ENCODE results near the gene IFNA1.

IFNA1 gene

DNA sequence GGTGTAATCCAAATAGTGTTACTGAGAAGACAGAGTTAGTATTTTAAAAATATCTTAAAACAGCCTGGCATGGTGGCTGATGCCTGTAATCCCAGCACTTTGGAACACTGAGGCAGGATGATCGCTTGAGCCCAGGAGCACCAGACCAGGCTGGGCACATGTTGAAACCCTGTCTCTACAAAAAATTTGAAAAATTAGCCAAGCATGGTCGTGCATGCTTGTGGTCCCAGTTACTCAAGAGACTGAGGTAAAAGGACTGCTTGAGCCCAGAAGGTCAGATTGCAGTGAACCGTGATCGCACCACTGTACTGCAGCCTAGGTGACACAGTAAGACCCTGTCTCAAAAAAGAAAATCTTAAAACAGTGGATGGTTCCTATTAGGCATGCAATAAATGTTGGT lies 12.4 kb downstream of the IFNA1 start:
- Histone ChIP-seq H3K4me1 (ENCODE audit: control insufficient read depth in 1 of 2, insufficient read depth in 2 of 2, low read length in 2 of 2) (no peaks in the 10 kb centered on the region), H3K36me3 (ENCODE audit: control insufficient read depth in 1 of 2, insufficient read depth in 2 of 2, low read length in 2 of 2) (no peaks in the 10 kb centered on the region)

DNA sequence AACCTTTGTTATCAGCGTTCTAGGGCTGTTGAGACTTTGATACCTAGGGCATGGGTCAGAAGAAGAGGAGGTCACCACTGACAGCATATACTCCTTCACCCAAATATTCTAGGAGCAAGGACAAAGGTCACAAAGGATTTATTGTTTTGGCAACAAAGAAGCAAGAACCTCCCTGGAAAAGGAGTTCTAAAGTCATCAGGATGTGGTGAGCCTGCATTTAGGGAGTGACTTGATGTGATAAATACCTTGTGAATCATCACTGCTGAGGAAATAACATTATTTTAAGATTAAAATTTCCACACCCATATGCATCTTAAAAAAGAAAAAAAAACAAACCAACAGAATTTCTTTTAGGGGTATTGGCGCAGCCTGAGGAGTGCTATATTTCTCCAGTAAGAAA lies 13.9 kb downstream of the IFNA1 start:
- H3K27ac ChIP-seq (ENCODE audit: low read length): no peak overlapping the region
- no peaks in the 10 kb centered on the region for H3K27me3 ChIP-seq (ENCODE audit: low read depth, low read length)
- no peaks in the 10 kb centered on the region for H3K4me1 ChIP-seq (ENCODE audit: control insufficient read depth in 1 of 2, insufficient read depth in 2 of 2, low read length in 2 of 2)
- no peaks in the 10 kb centered on the region for H3K36me3 ChIP-seq (ENCODE audit: control insufficient read depth in 1 of 2, insufficient read depth in 2 of 2, low read length in 2 of 2)
- no peak overlapping the region for H3K4me3 ChIP-seq (ENCODE audit: low read depth in 1 of 2, low read length in 2 of 2)
- H3K9me3 ChIP-seq (ENCODE audit: control insufficient read depth in 1 of 2, low read length in 2 of 2): no peaks in the 10 kb centered on the region

More for the DNA sequence above, 12.4 kb downstream of the IFNA1 start:
- H3K4me3 ChIP-seq (ENCODE audit: low read depth in 1 of 2, low read length in 2 of 2): no peak overlapping the region
- no peak overlapping the region for H3K27ac ChIP-seq (ENCODE audit: low read length)
- H3K9me3 ChIP-seq (ENCODE audit: control insufficient read depth in 1 of 2, low read length in 2 of 2): no peaks in the 10 kb centered on the region
- no peaks in the 10 kb centered on the region for H3K27me3 ChIP-seq (ENCODE audit: low read depth, low read length)

DNA sequence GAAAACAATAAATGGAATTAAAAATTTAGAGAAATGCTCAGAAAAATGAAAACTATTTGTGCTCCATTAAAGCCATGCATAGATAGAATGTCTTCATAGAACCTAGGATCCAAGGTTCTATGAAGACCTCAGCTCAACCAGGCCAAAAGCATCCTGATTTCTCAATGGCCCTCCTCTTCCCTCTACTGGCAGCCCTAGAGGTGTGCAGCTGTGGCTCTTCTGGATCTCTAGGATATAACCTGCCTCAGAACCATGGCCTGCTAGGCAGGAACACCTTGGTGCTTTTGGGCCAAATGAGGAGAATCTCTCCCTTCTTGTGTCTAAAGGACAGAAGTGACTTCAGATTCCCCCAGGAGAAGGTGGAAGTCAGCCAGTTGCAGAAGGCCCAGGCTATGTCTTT lies 15.1 kb downstream of the IFNA1 start:
- no peaks in the 10 kb centered on the region for H3K27me3 ChIP-seq (ENCODE audit: low read depth, low read length)
- H3K36me3 ChIP-seq (ENCODE audit: control insufficient read depth in 1 of 2, insufficient read depth in 2 of 2, low read length in 2 of 2): no peaks in the 10 kb centered on the region
- H3K9me3 ChIP-seq (ENCODE audit: control insufficient read depth in 1 of 2, low read length in 2 of 2): no peaks in the 10 kb centered on the region
- no peak overlapping the region for H3K27ac ChIP-seq (ENCODE audit: low read length)
- H3K4me1 ChIP-seq (ENCODE audit: control insufficient read depth in 1 of 2, insufficient read depth in 2 of 2, low read length in 2 of 2): no peaks in the 10 kb centered on the region
- H3K4me3 ChIP-seq (ENCODE audit: low read depth in 1 of 2, low read length in 2 of 2): no peak overlapping the region

DNA sequence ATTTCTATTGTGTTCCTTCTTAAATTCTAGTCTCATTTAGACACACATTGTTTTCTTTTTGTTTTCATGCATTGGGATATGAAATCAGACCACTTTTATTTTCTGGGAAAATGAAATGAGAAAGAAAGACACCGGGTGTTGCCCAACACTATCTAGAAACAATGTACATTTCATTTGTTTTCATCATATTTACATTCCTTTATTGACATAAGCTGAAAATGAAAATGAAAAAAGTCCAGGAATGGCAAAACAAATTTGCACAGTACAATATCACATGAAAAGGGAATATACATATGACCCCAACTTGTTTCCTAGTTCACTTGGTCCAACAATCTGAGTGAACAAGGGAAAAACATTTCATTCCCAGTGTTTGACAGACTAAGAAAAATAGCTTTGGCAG lies 21.1 kb downstream of the IFNA1 start:
- peaks cover 0 to 8% of the 10 kb centered on the region in 2 donors for H3K9me3 ChIP-seq (ENCODE audit: control insufficient read depth in 1 of 2, low read length in 2 of 2)
- no peaks in the 10 kb centered on the region for H3K27me3 ChIP-seq (ENCODE audit: low read depth, low read length)
- H3K36me3 ChIP-seq (ENCODE audit: control insufficient read depth in 1 of 2, insufficient read depth in 2 of 2, low read length in 2 of 2): no peaks in the 10 kb centered on the region
- no peak overlapping the region for H3K4me3 ChIP-seq (ENCODE audit: low read depth in 1 of 2, low read length in 2 of 2)
- H3K27ac ChIP-seq (ENCODE audit: low read length): no peak overlapping the region
- H3K4me1 ChIP-seq (ENCODE audit: control insufficient read depth in 1 of 2, insufficient read depth in 2 of 2, low read length in 2 of 2): no peaks in the 10 kb centered on the region

DNA sequence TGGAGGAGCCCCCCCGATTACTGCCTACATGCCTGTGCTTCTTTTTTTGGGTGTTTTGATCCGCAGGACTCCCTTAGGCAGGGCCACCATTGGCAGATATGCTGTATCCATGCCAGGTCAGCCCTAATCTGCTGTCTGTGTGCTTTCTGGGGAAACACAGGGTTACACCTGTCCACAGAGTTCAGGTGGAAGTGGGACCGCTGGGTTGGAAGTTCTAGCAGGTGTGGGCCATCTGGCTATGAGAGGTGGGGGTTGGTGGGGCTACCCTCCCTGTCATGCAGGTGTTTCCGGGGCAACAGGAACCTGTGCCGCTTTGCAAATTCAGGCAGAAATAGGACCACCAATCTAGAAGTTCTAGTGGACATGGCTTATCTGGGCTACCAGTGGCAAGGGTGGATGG lies 24.9 kb downstream of the IFNA1 start:
- no peak overlapping the region for H3K4me3 ChIP-seq (ENCODE audit: low read depth in 1 of 2, low read length in 2 of 2)
- H3K27ac ChIP-seq (ENCODE audit: low read length): no peak overlapping the region
- no peaks in the 10 kb centered on the region for H3K27me3 ChIP-seq (ENCODE audit: low read depth, low read length)
- H3K36me3 ChIP-seq (ENCODE audit: control insufficient read depth in 1 of 2, insufficient read depth in 2 of 2, low read length in 2 of 2): no peaks in the 10 kb centered on the region
- peaks cover 0 to 8% of the 10 kb centered on the region in 2 donors for H3K9me3 ChIP-seq (ENCODE audit: control insufficient read depth in 1 of 2, low read length in 2 of 2)
- no peaks in the 10 kb centered on the region for H3K4me1 ChIP-seq (ENCODE audit: control insufficient read depth in 1 of 2, insufficient read depth in 2 of 2, low read length in 2 of 2)

DNA sequence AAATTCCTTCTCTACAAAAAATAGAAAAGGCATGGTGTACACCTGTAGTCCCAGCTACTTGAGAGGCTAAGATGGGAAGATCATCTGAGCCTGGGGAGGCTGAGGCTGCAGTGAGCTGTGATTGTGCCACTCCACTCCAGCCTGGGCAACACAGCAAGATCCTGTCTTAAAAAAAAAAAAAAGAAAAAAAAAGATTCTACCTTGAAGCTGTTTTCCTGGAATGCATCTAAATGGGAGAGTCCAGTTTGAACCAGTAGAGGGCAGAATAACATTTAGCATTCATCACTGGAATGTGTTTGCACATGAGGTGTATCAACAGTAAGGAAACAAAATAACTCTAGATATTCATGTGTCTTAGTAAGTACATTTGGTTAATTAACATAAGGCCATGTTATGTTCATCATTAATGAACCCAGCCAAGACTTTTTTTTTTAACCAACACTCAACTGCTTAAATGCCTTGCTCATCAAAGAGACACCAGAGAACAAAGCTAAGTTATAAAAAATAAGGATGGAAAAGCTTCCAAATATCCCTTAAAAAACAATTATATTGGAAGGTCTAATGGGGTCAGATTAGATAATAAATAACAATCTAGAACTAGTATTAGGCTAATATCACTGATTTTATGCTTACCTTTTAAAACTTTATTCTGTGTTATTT lies 25.8 kb downstream of the IFNA1 start:
- Histone ChIP-seq H3K9me3 (ENCODE audit: control insufficient read depth in 1 of 2, low read length in 2 of 2) (peaks cover 0 to 8% of the 10 kb centered on the region in 2 donors), H3K36me3 (ENCODE audit: control insufficient read depth in 1 of 2, insufficient read depth in 2 of 2, low read length in 2 of 2) (no peaks in the 10 kb centered on the region), H3K4me3 (ENCODE audit: low read depth in 1 of 2, low read length in 2 of 2) (no peak overlapping the region), H3K27me3 (ENCODE audit: low read depth, low read length) (no peaks in the 10 kb centered on the region), H3K4me1 (ENCODE audit: control insufficient read depth in 1 of 2, insufficient read depth in 2 of 2, low read length in 2 of 2) (no peaks in the 10 kb centered on the region), H3K27ac (ENCODE audit: low read length) (no peak overlapping the region)

DNA sequence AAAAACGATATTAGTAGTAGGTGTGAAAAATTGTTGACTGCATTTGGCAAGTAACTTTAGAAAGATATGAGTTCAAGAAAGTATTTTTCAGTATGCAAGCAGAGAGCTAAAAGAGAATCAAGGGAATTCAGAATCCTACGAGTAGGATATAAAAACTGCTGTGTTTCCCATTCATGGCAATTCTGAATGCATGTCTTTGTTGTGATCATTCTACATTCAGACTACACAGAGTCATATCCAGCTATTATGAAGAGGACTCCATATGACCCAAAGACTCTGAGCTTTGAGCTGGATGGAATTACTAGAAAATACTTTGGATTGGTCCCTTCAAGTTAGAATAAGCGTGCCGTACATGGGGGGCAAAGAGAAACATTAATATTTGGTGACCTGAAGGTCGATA lies 29.9 kb downstream of the IFNA1 start:
- Histone ChIP-seq H3K4me3 (ENCODE audit: low read depth in 1 of 2, low read length in 2 of 2) (no peak overlapping the region), H3K36me3 (ENCODE audit: control insufficient read depth in 1 of 2, insufficient read depth in 2 of 2, low read length in 2 of 2) (no peaks in the 10 kb centered on the region), H3K4me1 (ENCODE audit: control insufficient read depth in 1 of 2, insufficient read depth in 2 of 2, low read length in 2 of 2) (no peaks in the 10 kb centered on the region), H3K27me3 (ENCODE audit: low read depth, low read length) (no peaks in the 10 kb centered on the region), H3K27ac (ENCODE audit: low read length) (no peak overlapping the region), H3K9me3 (ENCODE audit: control insufficient read depth in 1 of 2, low read length in 2 of 2) (no peaks in the 10 kb centered on the region)

DNA sequence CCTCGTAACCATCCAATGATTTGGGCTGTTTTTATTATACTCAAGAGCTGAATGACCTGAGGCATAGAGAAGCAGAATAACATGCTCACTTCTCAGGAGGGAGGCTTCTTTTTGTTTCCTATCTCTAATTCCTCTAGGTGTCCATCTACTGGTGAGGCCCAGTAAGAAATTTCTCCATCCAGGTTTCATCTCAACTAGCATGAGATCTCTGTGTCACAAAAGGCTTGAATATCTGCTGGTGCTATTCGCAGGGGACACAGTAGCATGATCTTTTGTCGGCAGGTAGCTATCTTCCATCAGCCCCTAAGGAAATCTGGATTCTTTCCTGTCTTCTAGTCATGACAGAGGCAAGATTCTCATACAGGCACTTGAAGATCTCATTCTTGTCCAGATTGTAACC lies 33.0 kb downstream of the IFNA1 start:
- H3K27me3 ChIP-seq (ENCODE audit: low read depth, low read length): no peaks in the 10 kb centered on the region
- H3K4me1 ChIP-seq (ENCODE audit: control insufficient read depth in 1 of 2, insufficient read depth in 2 of 2, low read length in 2 of 2): no peaks in the 10 kb centered on the region
- no peak overlapping the region for H3K4me3 ChIP-seq (ENCODE audit: low read depth in 1 of 2, low read length in 2 of 2)
- no peak overlapping the region for H3K27ac ChIP-seq (ENCODE audit: low read length)
- no peaks in the 10 kb centered on the region for H3K9me3 ChIP-seq (ENCODE audit: control insufficient read depth in 1 of 2, low read length in 2 of 2)
- H3K36me3 ChIP-seq (ENCODE audit: control insufficient read depth in 1 of 2, insufficient read depth in 2 of 2, low read length in 2 of 2): no peaks in the 10 kb centered on the region

DNA sequence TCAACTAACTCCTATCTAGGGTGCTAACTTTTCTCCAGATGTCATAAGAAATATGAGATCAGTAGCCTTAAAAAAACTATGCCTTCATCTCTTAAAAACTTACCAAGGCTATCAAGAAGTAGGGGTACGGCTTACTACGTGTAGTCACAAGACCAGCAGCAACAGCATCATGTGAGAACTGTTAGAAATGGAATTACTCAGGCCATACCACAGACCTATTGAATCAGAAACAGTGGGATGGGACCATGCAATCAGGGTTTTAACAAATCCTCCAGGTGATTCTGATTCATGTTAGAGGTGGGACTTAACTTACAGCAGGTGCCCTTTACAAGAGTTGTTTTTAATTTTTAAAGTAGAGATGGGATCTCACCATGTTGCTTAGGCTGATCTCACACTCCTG lies 37.2 kb downstream of the IFNA1 start:
- Histone ChIP-seq H3K27ac (ENCODE audit: low read length) (no peak overlapping the region), H3K9me3 (ENCODE audit: control insufficient read depth in 1 of 2, low read length in 2 of 2) (no peaks in the 10 kb centered on the region), H3K4me1 (ENCODE audit: control insufficient read depth in 1 of 2, insufficient read depth in 2 of 2, low read length in 2 of 2) (no peaks in the 10 kb centered on the region), H3K27me3 (ENCODE audit: low read depth, low read length) (no peaks in the 10 kb centered on the region), H3K36me3 (ENCODE audit: control insufficient read depth in 1 of 2, insufficient read depth in 2 of 2, low read length in 2 of 2) (no peaks in the 10 kb centered on the region), H3K4me3 (ENCODE audit: low read depth in 1 of 2, low read length in 2 of 2) (no peak overlapping the region)

DNA sequence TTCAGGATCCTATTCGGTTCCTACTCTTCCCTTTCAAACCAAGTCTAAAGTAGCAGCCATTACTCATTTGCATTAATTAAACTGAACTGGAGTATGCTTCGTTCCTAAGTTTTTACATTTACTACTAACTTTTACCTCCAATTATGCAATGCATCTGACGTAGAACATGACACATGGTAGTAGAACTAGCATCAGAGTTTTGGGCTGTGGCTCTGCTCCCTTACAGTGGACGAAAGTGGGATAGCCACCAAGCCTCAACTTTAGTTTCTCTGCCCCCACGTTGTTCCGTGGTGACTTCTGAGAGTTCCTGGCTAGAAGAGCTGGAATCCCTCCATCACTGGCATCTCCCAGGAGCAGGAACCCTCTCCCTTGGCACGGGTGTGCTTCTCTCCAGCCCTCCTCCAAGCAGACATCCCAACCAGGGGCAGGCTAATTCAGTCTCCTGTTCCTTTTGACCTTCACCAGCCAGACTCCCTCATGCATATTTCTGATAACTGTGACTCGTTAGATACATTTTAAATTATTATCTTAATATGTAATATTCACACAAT lies 39.0 kb downstream of the IFNA1 start:
- Histone ChIP-seq H3K4me3 (ENCODE audit: low read depth in 1 of 2, low read length in 2 of 2) (no peak overlapping the region), H3K9me3 (ENCODE audit: control insufficient read depth in 1 of 2, low read length in 2 of 2) (no peaks in the 10 kb centered on the region), H3K36me3 (ENCODE audit: control insufficient read depth in 1 of 2, insufficient read depth in 2 of 2, low read length in 2 of 2) (no peaks in the 10 kb centered on the region), H3K4me1 (ENCODE audit: control insufficient read depth in 1 of 2, insufficient read depth in 2 of 2, low read length in 2 of 2) (no peaks in the 10 kb centered on the region), H3K27me3 (ENCODE audit: low read depth, low read length) (no peaks in the 10 kb centered on the region), H3K27ac (ENCODE audit: low read length) (no peak overlapping the region)

DNA sequence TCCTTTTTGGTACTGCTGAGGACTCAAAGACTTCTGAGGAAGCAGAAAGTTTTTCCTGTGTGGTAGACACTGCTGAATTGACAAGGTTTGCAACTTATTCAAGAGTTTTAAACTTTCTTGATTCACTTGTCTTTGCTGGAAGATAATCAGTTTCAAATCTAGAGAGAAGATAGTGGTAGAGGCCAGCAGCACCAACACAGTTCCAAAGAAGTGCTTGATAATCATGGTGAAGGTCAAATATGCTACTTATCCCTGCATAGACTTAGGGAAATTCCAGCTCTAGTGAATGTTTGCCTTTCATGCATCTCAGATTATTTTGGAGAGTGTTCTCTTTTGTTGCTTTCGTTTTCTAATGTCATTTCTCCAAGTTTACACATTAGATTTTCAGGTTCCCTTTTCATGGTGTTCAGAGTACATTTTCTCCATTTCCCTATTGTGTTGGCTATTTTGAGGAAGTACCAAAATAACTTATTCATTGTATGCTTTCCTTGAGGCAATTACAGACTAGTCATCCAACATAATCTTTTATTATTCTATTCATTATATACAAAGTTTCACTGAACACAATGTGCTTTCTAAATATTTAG lies 41.3 kb downstream of the IFNA1 start:
- no peak overlapping the region for H3K27ac ChIP-seq (ENCODE audit: low read length)
- no peaks in the 10 kb centered on the region for H3K4me1 ChIP-seq (ENCODE audit: control insufficient read depth in 1 of 2, insufficient read depth in 2 of 2, low read length in 2 of 2)
- H3K9me3 ChIP-seq (ENCODE audit: control insufficient read depth in 1 of 2, low read length in 2 of 2): no peaks in the 10 kb centered on the region
- no peak overlapping the region for H3K4me3 ChIP-seq (ENCODE audit: low read depth in 1 of 2, low read length in 2 of 2)
- no peaks in the 10 kb centered on the region for H3K36me3 ChIP-seq (ENCODE audit: control insufficient read depth in 1 of 2, insufficient read depth in 2 of 2, low read length in 2 of 2)
- H3K27me3 ChIP-seq (ENCODE audit: low read depth, low read length): no peaks in the 10 kb centered on the region

DNA sequence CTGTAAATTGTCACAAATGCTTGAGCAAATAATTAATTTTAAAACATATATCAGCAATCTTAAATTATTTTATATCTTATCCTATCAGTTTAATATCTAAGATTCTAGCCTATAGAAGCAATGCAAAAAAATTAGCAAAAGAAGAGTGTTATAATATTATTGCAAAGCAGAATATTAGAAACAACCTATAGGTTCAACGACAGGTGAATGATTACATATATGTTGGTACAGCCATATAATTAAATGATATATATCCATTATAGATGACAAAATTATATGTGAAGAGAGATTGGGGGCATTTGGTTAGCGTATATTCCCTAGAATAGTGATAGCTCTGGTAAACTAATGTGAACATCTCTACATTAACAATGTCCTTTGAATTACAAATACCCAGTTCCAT lies 42.0 kb downstream of the IFNA1 start, which contains the start of gene IFNE:
IFNE (minus strand) TSS at position 101 of the 400 bp plus-strand sequence. CDS start 619 bp downstream, outside the sequence.
- Histone ChIP-seq H3K9me3 (ENCODE audit: control insufficient read depth in 1 of 2, low read length in 2 of 2) (no peaks in the 10 kb centered on the region), H3K27ac (ENCODE audit: low read length) (no peak within 1 kb of the TSS), H3K27me3 (ENCODE audit: low read depth, low read length) (no peaks in the 10 kb centered on the region), H3K4me1 (ENCODE audit: control insufficient read depth in 1 of 2, insufficient read depth in 2 of 2, low read length in 2 of 2) (no peaks in the 10 kb centered on the region), H3K4me3 (ENCODE audit: low read depth in 1 of 2, low read length in 2 of 2) (no peak within 1 kb of the TSS), H3K36me3 (ENCODE audit: control insufficient read depth in 1 of 2, insufficient read depth in 2 of 2, low read length in 2 of 2) (no peaks in the 10 kb centered on the region)
